ENCODE measurements around the gene KCNV2.

GRCh38 chr9:2681981-2682380 lies 35.3 kb upstream of the KCNV2 start:
- TF ChIP-seq ZNF274 (IDR thresholded peaks at IDR 0.05; ENCODE audit: low read depth, low read length) (no peak), SUZ12 (IDR thresholded peaks at IDR 0.05; ENCODE audit: extremely low read depth, insufficient read depth, insufficient read length) (no peak), YY1 (IDR thresholded peaks at IDR 0.05; ENCODE audit: insufficient read depth, insufficient read length) (no peak)
